Lower leg skin (tissue), 4 donors: ENCODE results near the gene CMTM6. TPM values are rescaled to one million over a fixed set of nuclear protein-coding genes. Genes with fewer than 3 reads are reported as not detected.
"Not testable (repeated sequence)": the region's sequence is repeated elsewhere in the genome, so short reads cannot be mapped to it uniquely, and the experiment has no call there.

Experiments
- DNase-seq, 2 donors: peaks; one replicate each; pipeline ENCODE4 v3.0.0-alpha.2; 2019; ENCODE audit warnings: low spot score in 2 of 2
- H3K4me3 ChIP-seq: fragments of 200-600 bp; sonication (generic); 2 replicates; pipeline ENCODE4 v1.5.1; 2017; ENCODE audit warnings: mild to moderate bottlenecking, low read depth; ENCODE audit not compliant: poor library complexity, severe bottlenecking
- POLR2A ChIP-seq, 2 donors: fragments of 450-650 bp; IDR thresholded peaks; one replicate each; pipeline ENCODE4 v1.6.1; 2016 to 2017; ENCODE audit warnings: antibody characterized with exemption in 2 of 2, mild to moderate bottlenecking in 1 of 2, moderate library complexity in 1 of 2
- WGBS, 2 donors: methylation state at CpG; one replicate each; pipeline ENCODE4 v1.1.5; 2018; 5-methylcytosine and 5-hydroxymethylcytosine counted together
- intact Hi-C: fragments of 100-400 bp; cut with DNase I; formaldehyde crosslinking; loops from one replicate; pipeline ENCODE4 v1.15.0; 2023; ENCODE audit warnings: low total_unique reads
- total RNA-seq, 4 donors: library from RNA; depleted of rRNA; stranded (reverse); fragments of >200 nt; gene quantifications; one replicate each; pipeline ENCODE4 v1.1.0, GENCODE V29; 2016
- TF ChIP-seq, protein P1 (sequence below), 3 donors: fragments of 450-650 bp; IDR thresholded peaks; one replicate each; pipeline ENCODE4 v1.5.1; 2016; ENCODE audit warnings: antibody characterized with exemption in 3 of 3, mild to moderate bottlenecking in 3 of 3, moderate library complexity in 2 of 3

The CMTM6 gene
- total RNA-seq, 4 donors from 2014 or later = 63.1 to 284 (median 118) TPM

DNA sequence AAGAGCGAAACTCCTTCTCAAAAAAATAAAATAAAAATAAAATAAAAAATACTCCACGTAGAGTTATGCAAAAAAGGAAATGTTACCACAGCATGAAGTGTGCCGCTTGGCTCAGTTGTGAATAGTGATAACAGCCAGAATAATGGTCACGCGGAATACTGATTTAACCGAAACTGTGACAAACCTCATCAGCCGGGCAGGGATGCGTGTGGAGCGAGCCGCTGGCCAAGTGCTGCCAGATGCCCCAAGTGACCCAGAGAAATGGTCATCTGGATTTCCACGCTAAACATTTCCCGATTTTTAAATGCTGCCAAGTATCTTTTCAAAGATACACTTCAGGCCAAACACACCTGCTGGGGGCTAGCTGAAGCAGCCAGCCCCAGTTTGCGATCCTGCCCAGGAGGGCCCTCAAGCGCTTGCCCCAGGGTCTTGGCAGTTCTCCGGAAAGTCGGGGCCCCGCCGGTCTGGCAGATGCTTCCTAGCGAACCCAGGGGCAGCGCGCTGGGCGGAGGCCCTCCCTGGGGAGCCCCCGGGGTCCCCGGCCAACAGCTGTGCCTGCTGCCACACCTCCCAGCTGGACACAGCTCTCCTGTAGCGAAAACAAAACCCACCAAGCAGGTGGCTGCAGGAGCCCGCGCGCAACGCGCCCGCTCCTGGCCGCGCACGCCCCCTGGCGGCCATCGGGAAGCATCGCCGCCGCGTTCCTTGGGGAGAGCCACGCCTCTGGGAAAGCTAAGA is 35.1 kb downstream of the CMTM6 start:
- DNase-seq = peak; percentile 49 to 92
- WGBS, 2 donors = 21 to 23% methylated on average over 38 to 39 of the region's 41 CpGs
- TF ChIP-seq POLR2A (IDR thresholded peaks at IDR 0.05) = no peak
- TF ChIP-seq, protein P1, sequence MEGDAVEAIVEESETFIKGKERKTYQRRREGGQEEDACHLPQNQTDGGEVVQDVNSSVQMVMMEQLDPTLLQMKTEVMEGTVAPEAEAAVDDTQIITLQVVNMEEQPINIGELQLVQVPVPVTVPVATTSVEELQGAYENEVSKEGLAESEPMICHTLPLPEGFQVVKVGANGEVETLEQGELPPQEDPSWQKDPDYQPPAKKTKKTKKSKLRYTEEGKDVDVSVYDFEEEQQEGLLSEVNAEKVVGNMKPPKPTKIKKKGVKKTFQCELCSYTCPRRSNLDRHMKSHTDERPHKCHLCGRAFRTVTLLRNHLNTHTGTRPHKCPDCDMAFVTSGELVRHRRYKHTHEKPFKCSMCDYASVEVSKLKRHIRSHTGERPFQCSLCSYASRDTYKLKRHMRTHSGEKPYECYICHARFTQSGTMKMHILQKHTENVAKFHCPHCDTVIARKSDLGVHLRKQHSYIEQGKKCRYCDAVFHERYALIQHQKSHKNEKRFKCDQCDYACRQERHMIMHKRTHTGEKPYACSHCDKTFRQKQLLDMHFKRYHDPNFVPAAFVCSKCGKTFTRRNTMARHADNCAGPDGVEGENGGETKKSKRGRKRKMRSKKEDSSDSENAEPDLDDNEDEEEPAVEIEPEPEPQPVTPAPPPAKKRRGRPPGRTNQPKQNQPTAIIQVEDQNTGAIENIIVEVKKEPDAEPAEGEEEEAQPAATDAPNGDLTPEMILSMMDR (IDR thresholded peaks at IDR 0.05) = peak in 2 of 3 donors; percentile 21 to 88
- no peak overlapping the region for H3K4me3 ChIP-seq
- intact Hi-C loops = loop anchor here (2.0 kb wide), 1 partner anchor 93 kb away; no protein-coding TSS in a partner anchor

DNA sequence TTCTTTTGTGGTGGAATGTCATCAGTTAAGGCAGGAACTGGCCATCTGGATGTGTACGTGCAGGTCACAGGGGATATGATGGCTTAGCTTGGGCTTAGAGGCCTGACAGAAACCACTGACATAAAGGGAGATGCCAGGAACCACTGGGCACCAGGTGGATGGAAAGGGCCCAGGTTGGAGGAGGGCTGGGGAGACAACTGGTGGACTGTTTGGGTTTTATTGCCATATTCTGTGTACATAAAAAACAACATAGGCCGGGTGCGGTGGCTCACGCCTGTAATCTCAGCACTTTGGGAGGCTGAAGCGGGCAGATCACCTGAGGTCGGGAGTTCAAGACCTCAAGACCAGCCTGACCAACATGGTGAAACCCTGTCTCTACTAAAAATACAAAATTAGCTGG is 35.8 kb downstream of the CMTM6 start:
- H3K4me3 ChIP-seq, DNase-seq, intact Hi-C loops: not testable (repeated sequence)
- WGBS, 2 donors = 92 to 96% methylated on average over 6 of the region's 6 CpGs

DNA sequence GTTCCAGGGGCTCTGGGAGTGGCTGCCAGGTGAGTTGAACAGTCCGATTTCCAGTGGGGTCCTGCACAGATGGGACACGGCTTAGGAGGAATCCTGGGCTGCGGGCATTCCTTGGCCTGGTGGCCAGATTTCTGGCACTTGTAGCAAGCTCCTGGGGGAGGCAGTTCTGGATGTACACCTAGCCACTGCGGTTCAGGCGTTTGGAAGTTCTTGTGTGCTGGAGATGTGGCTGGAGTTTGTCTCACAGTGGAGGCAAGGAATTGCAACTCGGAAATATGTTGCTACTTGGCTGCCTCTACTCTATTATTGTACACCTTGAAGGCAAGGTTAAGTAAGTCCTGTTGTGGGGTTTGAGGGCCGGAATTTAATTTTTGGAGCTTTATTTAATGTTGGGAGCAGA is 37.9 kb downstream of the CMTM6 start:
- intact Hi-C loops, H3K4me3 ChIP-seq: not testable (repeated sequence)
- 86 to 93% methylated on average over 7 of the region's 7 CpGs for WGBS, 2 donors

DNA sequence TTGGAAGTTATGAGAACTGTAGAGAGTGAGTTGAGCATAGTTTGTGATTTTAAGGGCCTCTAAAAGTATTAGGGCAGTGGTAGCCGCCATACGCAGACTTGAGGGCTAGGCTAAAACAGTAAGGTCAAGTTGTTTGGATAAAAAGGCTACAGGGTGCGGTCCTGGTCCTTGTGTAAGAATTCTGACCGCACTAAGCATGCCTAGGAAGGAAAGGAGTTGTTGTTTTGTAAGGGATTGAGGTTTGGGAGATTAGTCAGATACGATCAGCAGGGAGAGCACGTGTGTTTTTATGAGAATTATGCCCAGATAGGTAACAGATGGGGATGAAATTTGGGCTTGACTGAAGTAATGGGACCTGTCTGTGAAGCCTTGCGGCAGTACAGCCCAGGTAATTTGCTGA is 39.2 kb downstream of the CMTM6 start:
- intact Hi-C loops, DNase-seq, H3K4me3 ChIP-seq: not testable (repeated sequence)
- 74 to 85% methylated on average over 7 of the region's 7 CpGs for WGBS, 2 donors

More for the DNA sequence above, 37.9 kb downstream of the CMTM6 start:
- DNase-seq = not testable (repeated sequence)

DNA sequence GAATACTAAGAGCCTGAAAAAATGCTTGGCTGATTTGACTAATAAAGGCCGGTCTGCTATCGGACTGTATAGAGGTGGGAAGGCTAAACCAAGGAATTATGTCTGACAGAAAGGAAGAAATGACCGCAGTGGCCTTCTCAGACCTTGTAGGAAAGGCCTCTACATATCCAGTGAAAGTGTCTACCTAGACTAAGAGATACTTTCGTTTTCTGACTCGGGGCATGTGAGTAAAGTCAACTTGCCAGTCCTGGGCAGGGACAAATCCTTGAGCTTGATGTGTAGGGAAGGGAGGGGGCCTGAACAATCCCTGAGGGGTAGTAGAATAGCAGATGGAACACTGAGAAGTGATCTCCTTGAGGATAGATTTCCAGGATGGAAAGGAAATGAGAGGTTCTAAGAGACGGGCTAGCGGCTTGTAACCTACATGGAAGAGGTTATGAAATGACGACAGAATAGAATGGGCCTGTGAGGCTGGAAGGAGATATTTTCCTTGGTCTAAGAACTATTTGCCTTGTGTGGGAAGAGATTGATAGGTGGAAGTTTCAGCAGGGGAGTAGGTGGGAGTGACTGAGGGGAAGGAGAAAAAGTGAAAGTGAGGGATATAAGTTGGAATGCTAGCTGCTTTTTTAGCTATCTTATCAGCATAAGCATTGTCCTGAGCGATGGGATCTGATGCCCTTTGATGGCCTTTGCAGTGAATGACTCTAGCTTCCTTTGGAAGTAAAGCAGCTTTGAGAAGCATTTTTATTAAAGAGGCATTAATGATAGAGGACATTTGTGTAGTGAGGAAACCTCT is 40.3 kb downstream of the CMTM6 start:
- DNase-seq, intact Hi-C loops, H3K4me3 ChIP-seq: not testable (repeated sequence)
- 72 to 81% methylated on average over 9 of the region's 9 CpGs for WGBS, 2 donors

DNA sequence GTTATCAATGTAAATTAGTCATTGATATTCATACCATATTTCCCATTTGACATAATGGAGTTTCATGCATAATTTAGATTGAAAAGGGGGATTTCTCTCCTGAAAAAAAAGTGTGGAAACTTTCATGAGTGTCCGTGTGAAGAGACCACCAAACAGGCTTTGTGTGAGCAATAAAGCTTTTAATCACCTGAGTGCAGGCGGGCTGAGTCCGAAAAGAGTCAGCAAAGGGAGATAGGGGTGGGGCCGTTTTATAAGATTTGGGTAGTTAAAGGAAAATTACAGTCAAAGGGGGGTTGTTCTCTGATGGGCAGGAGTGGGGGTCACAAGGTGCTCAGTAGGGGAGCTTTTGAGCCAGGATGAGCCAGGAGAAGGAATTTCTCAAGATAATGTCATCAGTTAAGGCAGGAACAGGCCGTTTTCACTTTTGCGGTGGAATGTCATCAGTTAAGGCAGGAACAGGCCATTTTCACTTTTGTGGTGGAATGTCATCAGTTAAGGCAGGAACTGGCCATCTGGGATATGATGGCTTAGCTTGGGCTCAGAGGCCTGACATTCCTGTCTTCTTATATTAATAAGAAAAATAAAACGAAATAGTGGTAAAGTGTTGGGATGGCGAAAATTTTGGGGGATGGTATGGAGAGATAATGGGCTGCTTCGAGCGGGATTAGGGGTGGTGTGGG is 41.7 kb downstream of the CMTM6 start:
- H3K4me3 ChIP-seq, DNase-seq, intact Hi-C loops: not testable (repeated sequence)
- 85 to 86% methylated on average over 10 of the region's 10 CpGs for WGBS, 2 donors

DNA sequence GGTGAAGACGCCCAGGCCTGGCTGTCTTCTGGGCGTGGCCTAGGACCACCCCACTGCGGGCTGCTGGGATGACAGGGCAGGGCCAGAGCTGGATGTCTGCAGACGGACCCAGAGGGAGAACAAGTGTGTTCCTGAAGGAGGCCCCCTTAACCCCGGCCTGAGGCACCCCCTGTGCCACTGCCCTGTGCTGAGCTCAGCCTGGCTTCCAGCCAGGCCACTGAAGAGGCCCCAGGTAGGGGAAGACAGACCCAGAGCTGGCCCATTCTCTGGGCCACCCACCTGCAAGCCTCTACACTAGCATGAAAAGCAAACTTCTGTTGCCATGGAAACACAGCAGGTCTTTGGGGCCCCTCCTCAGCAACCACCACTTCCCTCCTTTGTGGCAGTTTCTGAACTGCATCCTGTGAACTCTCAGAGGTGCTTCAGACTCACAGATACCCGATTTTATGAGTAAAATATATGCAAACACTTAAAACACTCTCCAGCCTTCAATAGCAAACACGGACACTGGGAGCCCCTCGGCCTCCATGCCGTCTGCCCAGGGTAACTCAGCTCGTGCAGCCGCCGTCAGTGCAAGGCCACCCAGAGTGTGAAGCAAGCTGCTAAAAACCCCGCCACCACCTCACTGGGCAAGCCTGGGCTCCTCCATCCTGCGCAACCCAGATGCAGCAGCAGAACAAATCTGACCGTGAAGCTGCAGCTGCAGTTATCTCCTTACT is 42.5 kb downstream of the CMTM6 start:
- DNase-seq = no peak
- TF ChIP-seq, protein P1 (IDR thresholded peaks at IDR 0.05) = no peak
- TF ChIP-seq POLR2A (IDR thresholded peaks at IDR 0.05) = no peak
- H3K4me3 ChIP-seq = no peak overlapping the region
- intact Hi-C loops = no loop called here
- WGBS, 2 donors = 58 to 59% methylated on average over 14 to 15 of the region's 15 CpGs

DNA sequence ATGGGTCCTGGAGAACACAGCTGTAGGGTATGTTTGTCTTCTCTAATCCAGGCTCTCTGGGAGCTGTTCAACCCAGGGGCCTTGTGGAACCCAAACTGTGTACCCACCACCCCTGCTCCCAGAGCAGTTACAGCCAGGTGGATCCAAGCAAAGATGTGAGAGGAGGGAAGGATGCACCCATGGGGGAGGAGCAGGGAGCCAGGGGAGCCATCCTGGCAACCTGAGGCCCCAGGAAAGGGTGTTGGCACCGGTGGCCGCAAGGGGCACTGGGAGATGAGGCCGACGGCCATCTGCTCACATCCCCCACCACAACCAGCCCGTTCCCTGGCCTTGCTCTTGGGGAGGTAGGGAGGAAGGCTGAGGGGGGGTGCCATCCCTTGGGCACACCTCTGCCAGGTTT is 43.2 kb downstream of the CMTM6 start:
- 89 to 94% methylated on average over 3 to 5 of the region's 5 CpGs for WGBS, 2 donors
- TF ChIP-seq POLR2A (IDR thresholded peaks at IDR 0.05) = no peak
- TF ChIP-seq, protein P1 (IDR thresholded peaks at IDR 0.05) = no peak
- H3K4me3 ChIP-seq = no peak overlapping the region
- intact Hi-C loops = no loop called here
- no peak for DNase-seq
